ENCODE data around the gene XXYLT1.
A peak's percentile ranks its signal among the peaks of the same experiment; 100 is the strongest.

Gene XXYLT1

DNA sequence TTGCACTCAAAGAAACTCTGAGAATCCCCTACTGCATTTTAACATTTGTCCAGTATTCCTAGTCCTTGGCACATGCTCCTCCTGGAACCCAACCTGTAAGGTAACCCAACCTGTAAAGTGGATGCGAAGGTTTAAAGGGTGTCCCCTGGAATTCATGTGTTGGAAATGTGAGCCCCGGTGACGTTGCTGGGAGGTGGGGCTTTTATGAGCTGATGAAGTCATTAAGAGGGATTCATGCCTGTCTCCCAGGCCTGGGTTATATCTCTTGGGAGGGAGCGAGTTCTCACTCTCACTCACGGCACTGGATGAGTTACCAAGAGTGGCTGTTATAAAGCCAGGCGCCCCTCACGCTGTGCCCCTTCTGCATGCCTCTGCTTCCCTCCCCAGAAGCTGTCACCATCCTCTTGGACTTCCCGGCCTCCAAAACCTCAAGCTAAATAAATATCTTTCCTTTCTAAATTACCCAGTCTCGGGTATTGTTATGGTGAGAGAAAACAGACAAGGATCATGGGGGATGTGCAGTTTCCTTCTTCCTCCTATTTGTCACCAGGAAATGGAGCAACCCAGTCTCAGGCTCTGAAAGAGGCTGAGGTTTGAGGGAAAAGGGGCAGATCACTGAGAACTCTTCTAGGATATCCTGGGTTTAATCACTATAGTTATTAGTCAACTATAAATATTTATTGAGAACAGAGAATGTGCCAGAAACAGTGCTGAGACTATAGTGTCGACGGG lies 7.6 kb downstream of the XXYLT1 start:
- POLR2A ChIA-PET: interaction anchor here (1.4 kb wide), 1 partner anchor 577 kb away, joined by 3 read pairs; no protein-coding TSS in a partner anchor
- TF ChIP-seq FOXK2 (IDR thresholded peaks at IDR 0.05): no peak
- TF ChIP-seq TARDBP (IDR thresholded peaks at IDR 0.05): no peak
- TF ChIP-seq NFRKB (IDR thresholded peaks at IDR 0.05): no peak
- TF ChIP-seq FOXM1 (IDR thresholded peaks at IDR 0.05; ENCODE audit: borderline replicate concordance): no peak
- TF ChIP-seq HDGF (IDR thresholded peaks at IDR 0.05; ENCODE audit: borderline replicate concordance): no peak
- no peak for TF ChIP-seq FOXA1 (IDR thresholded peaks at IDR 0.05)
- TF ChIP-seq ELF4 (IDR thresholded peaks at IDR 0.05): no peak
- DNase-seq (ENCODE audit: extremely low spot score): no peak
- CTCF ChIA-PET: interaction anchor here (0.6 to 2.3 kb wide), 2 partner anchors 8 to 153 kb away, joined by 3 to 9 read pairs; partner anchors contain the start of gene XXYLT1

DNA sequence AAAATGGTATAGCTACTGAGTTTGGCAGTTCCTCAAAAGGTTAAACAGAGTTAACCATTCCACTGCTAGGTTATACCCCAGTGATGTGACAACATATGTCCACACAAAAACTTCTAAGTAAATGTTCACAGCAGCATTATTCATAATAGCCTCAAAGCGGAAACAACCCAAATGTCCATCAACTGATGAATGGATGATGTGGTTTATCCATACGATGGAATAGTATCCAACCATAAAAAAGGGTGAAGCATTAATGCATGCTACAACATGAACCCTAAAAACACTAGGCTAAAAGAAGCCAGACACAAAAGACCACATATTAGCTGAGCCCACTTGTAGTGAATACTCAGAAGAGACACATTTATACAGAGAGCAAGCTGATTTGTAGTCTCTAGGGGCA lies 9.0 kb downstream of the XXYLT1 start:
- POLR2A ChIA-PET: interaction anchor here (1.9 kb wide), 1 partner anchor 9 kb away, joined by 14 read pairs; the partner anchor contains the start of gene XXYLT1
- no peak for DNase-seq (ENCODE audit: extremely low spot score)
- no peak for TF ChIP-seq NFRKB (IDR thresholded peaks at IDR 0.05)
- CTCF ChIA-PET: interaction anchor here (0.7 to 2.3 kb wide), 2 partner anchors 9 to 11 kb away, joined by 3 to 9 read pairs; partner anchors contain the start of gene XXYLT1

DNA sequence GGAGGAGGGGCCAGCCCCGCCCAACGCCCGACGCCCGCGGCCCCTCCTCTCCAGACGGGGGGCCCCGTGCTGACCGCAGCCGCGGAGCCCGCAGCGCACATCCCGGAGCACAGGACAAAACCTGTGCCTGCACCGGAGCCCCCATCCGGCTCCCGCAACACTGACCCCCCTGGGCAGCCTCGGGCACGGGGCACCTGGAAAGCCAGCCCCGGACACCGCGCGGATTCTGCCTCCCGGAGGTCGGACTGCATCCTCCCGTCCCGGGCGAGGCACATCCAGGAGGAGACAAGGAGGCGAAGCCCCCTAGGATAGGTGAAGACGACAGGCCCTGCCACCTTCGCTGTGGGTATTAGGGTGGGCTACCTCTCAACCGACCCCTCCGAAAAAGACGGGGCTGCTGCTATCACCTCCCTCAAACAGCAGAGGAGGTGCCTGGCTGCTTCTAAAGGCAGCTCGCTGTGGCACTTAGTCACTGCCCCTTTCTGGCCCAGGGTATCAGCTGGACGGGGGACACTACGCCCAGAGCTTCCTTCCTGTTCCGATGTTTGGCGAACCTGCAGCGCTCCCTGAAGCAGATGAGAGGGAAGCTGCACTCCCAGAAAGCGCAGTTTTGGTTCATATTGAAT lies 10.6 kb downstream of the XXYLT1 start:
- TF ChIP-seq SUZ12 (IDR thresholded peaks at IDR 0.05): no peak
- no peak for TF ChIP-seq CTBP1 (IDR thresholded peaks at IDR 0.05; ENCODE audit: borderline replicate concordance)
- no peak for TF ChIP-seq FOXA1 (IDR thresholded peaks at IDR 0.05)
- TF ChIP-seq LEF1 (IDR thresholded peaks at IDR 0.05; ENCODE audit: borderline replicate concordance): no peak
- TF ChIP-seq BHLHE40 (IDR thresholded peaks at IDR 0.05; ENCODE audit: borderline replicate concordance): no peak
- no peak for TF ChIP-seq NFRKB (IDR thresholded peaks at IDR 0.05)
- no peak for TF ChIP-seq TARDBP (IDR thresholded peaks at IDR 0.05)
- TF ChIP-seq FOXM1 (IDR thresholded peaks at IDR 0.05; ENCODE audit: borderline replicate concordance): no peak
- TF ChIP-seq SP1 (IDR thresholded peaks at IDR 0.05): no peak
- no peak for TF ChIP-seq ZNF384 (IDR thresholded peaks at IDR 0.05)
- TF ChIP-seq FOXK2 (IDR thresholded peaks at IDR 0.05): no peak
- TF ChIP-seq, protein P1, sequence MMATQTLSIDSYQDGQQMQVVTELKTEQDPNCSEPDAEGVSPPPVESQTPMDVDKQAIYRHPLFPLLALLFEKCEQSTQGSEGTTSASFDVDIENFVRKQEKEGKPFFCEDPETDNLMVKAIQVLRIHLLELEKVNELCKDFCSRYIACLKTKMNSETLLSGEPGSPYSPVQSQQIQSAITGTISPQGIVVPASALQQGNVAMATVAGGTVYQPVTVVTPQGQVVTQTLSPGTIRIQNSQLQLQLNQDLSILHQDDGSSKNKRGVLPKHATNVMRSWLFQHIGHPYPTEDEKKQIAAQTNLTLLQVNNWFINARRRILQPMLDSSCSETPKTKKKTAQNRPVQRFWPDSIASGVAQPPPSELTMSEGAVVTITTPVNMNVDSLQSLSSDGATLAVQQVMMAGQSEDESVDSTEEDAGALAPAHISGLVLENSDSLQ (IDR thresholded peaks at IDR 0.05): no peak
- TF ChIP-seq ELF4 (IDR thresholded peaks at IDR 0.05): no peak
- no peak for TF ChIP-seq HDGF (IDR thresholded peaks at IDR 0.05; ENCODE audit: borderline replicate concordance)
- POLR2A ChIA-PET: interaction anchor here (1.9 kb wide), 1 partner anchor 10 kb away, joined by 14 read pairs; the partner anchor contains the start of gene XXYLT1
- DNase-seq (ENCODE audit: extremely low spot score): no peak
- CTCF ChIA-PET: interaction anchor here (0.5 to 0.6 kb wide), 2 partner anchors 474 to 1107 kb away, joined by 3 to 6 read pairs; no protein-coding TSS in a partner anchor

DNA sequence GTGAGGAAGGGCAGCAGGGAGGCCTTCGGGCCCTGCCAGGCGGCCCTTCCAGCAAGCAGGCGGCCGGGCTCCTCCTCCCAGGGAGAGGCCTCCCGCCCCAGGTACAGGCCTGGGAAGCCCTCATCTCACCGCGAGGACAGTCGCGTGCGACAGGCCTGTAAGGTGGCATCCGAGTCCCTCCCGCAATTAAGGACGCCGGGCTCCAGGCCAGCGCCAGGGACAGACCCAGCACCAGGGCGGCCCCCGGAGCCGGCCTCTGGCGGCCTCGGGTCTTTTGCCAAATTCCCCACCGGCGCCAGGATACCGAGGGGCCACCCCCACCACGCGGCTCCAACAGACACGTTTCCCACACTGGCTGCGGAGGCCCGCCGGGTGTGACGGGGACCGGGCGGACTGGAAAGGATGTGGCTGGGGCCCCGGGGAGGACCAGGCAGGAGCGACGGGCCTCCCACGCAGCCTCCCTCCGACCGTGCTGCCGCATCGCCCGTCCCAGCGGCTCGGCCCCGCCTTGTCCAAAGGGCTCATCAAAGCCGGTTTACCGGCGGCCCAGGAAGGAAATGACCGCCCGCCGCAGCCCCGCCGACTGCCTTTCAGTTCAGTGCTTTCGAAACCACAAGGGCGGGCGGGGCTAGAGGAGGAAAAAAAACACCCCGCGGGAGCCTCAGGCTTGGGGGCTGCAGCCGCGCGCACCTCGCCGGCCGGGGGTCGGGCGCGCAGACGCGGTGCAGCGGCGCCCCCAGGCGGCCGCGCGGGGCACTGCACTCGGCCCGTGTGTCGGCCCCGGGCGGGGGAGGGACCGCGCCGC lies 11.3 kb downstream of the XXYLT1 start:
- POLR2A ChIA-PET: no interaction called here
- CTCF ChIA-PET: interaction anchor here (1.0 kb wide), 1 partner anchor 577 kb away, joined by 4 read pairs; no protein-coding TSS in a partner anchor
- peak; percentile 83 for DNase-seq (ENCODE audit: extremely low spot score)
- TF ChIP-seq L3MBTL2 (conservative IDR thresholded peaks at IDR 0.05): peak; percentile 51
- no peak for TF ChIP-seq CTBP1 (IDR thresholded peaks at IDR 0.05; ENCODE audit: borderline replicate concordance)
- TF ChIP-seq FOXM1 (IDR thresholded peaks at IDR 0.05; ENCODE audit: borderline replicate concordance): peak; percentile 11; the same call in 1 of the 2 replicates
- TF ChIP-seq TARDBP (IDR thresholded peaks at IDR 0.05): no peak

DNA sequence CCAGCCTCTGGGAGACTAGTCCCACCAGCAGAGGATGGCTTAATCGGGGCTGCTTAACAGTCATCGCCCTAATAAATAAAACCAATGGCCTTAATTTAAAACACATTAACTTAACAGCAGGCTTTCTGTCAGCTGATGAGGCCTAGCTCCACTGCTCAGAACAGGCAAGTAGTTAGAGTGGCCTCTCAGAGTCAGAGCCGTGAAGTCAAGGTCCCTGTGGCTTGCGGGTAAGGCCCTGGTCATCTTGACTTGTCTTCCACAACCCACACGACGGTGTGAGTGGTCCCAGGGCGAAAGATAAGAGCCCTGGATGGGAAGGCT lies 11.8 kb downstream of the XXYLT1 start:
- POLR2A ChIA-PET: no interaction called here
- TF ChIP-seq NFRKB (IDR thresholded peaks at IDR 0.05) (no peak), ARNT (IDR thresholded peaks at IDR 0.05) (no peak), FOXM1 (IDR thresholded peaks at IDR 0.05; ENCODE audit: borderline replicate concordance) (no peak), CTBP1 (IDR thresholded peaks at IDR 0.05; ENCODE audit: borderline replicate concordance) (no peak), SUZ12 (IDR thresholded peaks at IDR 0.05) (no peak), L3MBTL2 (conservative IDR thresholded peaks at IDR 0.05) (no peak), TARDBP (IDR thresholded peaks at IDR 0.05) (no peak), LEF1 (IDR thresholded peaks at IDR 0.05; ENCODE audit: borderline replicate concordance) (no peak), BHLHE40 (IDR thresholded peaks at IDR 0.05; ENCODE audit: borderline replicate concordance) (no peak), HDGF (IDR thresholded peaks at IDR 0.05; ENCODE audit: borderline replicate concordance) (no peak), FOXK2 (IDR thresholded peaks at IDR 0.05) (no peak), ELF4 (IDR thresholded peaks at IDR 0.05) (no peak), FOXA1 (IDR thresholded peaks at IDR 0.05) (no peak), SP1 (IDR thresholded peaks at IDR 0.05) (no peak), ZNF384 (IDR thresholded peaks at IDR 0.05) (no peak)
- TF ChIP-seq, protein P1 (IDR thresholded peaks at IDR 0.05): no peak
- CTCF ChIA-PET: interaction anchor here (1.0 kb wide), 1 partner anchor 577 kb away, joined by 4 read pairs; no protein-coding TSS in a partner anchor
- no peak for DNase-seq (ENCODE audit: extremely low spot score)

DNA sequence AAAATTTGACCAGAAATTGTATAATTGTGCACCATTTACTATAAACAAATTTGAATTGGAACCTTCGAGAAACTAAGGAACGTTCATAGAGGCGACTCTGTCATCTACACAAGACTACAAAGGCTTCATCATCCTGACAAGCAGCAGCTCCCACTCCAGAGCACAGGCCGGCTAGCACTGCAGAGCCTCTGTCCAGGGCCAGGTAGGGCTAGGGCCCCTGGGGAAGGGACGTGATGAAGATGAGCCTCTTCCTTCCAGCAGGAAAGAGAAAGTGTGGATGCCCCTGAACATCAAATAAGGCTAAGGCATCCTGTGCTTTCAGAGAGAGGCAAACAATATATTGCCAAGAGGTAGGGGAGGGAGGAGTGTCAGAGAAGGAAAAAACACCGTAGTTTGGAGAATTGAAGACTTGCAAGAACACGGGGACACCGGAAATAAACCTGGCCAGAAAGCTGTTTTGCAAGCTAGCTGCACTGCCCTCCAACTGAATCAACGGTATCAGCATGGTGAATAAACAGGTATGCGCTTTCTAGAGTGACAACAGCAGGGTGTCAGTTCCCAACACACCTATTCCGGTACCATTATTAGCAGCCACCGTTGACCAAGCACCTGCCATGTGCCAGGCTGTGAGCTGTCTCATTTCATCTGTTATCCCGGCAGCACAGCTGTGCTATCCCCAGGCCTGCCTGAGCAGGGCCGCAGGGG lies 12.4 kb downstream of the XXYLT1 start:
- POLR2A ChIA-PET: no interaction called here
- no peak for TF ChIP-seq SP1 (IDR thresholded peaks at IDR 0.05)
- TF ChIP-seq L3MBTL2 (conservative IDR thresholded peaks at IDR 0.05): no peak
- TF ChIP-seq LEF1 (IDR thresholded peaks at IDR 0.05; ENCODE audit: borderline replicate concordance): no peak
- TF ChIP-seq, protein P1 (IDR thresholded peaks at IDR 0.05): no peak
- TF ChIP-seq FOXM1 (IDR thresholded peaks at IDR 0.05; ENCODE audit: borderline replicate concordance): no peak
- TF ChIP-seq BHLHE40 (IDR thresholded peaks at IDR 0.05; ENCODE audit: borderline replicate concordance): no peak
- TF ChIP-seq FOXK2 (IDR thresholded peaks at IDR 0.05): no peak
- no peak for TF ChIP-seq CTBP1 (IDR thresholded peaks at IDR 0.05; ENCODE audit: borderline replicate concordance)
- TF ChIP-seq FOXA1 (IDR thresholded peaks at IDR 0.05): no peak
- TF ChIP-seq ARNT (IDR thresholded peaks at IDR 0.05): no peak
- no peak for TF ChIP-seq ZNF384 (IDR thresholded peaks at IDR 0.05)
- TF ChIP-seq TARDBP (IDR thresholded peaks at IDR 0.05): no peak
- no peak for TF ChIP-seq SUZ12 (IDR thresholded peaks at IDR 0.05)
- no peak for TF ChIP-seq NFRKB (IDR thresholded peaks at IDR 0.05)
- no peak for TF ChIP-seq HDGF (IDR thresholded peaks at IDR 0.05; ENCODE audit: borderline replicate concordance)
- no peak for TF ChIP-seq ELF4 (IDR thresholded peaks at IDR 0.05)
- DNase-seq (ENCODE audit: extremely low spot score): no peak
- CTCF ChIA-PET: interaction anchor here (1.0 kb wide), 1 partner anchor 576 kb away, joined by 4 read pairs; no protein-coding TSS in a partner anchor

All from HEK293T (cell line).